ENCODE data around the gene TTC3. TPM values are rescaled to one million over a fixed set of nuclear protein-coding genes. Genes with fewer than 3 reads are reported as not detected.

The TTC3 gene
- total RNA-seq, 1 donor from 2014 or later: 223 TPM

DNA sequence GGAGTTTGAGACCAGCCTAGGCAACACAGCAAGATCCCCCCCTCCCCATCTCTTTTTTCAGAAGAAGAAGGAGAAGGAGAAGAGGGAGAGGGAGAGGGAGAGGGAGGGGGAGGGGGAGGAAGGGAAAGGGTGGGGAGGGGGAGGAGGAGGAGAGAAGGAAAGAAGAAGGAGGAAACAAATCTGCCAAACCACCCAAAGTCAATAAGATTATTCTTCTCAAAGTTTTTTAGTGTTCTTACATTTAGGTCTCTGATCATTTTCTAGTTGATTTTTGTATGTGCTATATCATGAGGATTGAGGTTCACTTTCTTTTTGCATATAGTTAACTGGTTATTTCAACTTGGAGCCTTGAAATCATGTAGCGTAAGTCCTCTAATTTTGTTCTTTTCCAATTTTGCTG lies 137.7 kb downstream of the TTC3 start:
- DNase-seq (ENCODE audit: low read depth) (no peak), FAIRE-seq (no peak)
- H3K4me3 ChIP-seq (ENCODE audit: insufficient read depth, low read depth, low read length): no peak overlapping the region
- peaks cover 6% of the 10 kb centered on the region for H3K36me3 Mint-ChIP-seq (ENCODE audit: low read depth, unreplicated experiment)
- no peak for TF ChIP-seq CTCF (IDR thresholded peaks at IDR 0.05; ENCODE audit: insufficient read depth, low read depth, low read length)
- no peak for TF ChIP-seq EZH2 (IDR thresholded peaks at IDR 0.05; ENCODE audit: insufficient read depth, low read length)
- H3K27me3 ChIP-seq (ENCODE audit: insufficient read depth, low read length): no peaks in the 10 kb centered on the region
- peaks cover 3% of the 10 kb centered on the region for H3K4me1 ChIP-seq (ENCODE audit: insufficient read depth, low read length)
- H3K4me2 ChIP-seq (ENCODE audit: low read length): no peak overlapping the region
- H3K4me3 Mint-ChIP-seq (ENCODE audit: unreplicated experiment): no peak overlapping the region
- no peaks in the 10 kb centered on the region for H3K79me2 ChIP-seq (ENCODE audit: insufficient read depth, low read length)
- H3K27me3 Mint-ChIP-seq (ENCODE audit: low read depth, unreplicated experiment): no peaks in the 10 kb centered on the region
- H3K9me3 ChIP-seq (ENCODE audit: insufficient read depth, low read depth, low read length): peaks cover 4% of the 10 kb centered on the region
- no peak overlapping the region for H3K9ac ChIP-seq (ENCODE audit: low read length)
- H3K36me3 ChIP-seq (ENCODE audit: insufficient read depth, low read length): no peaks in the 10 kb centered on the region
- peaks cover 1% of the 10 kb centered on the region for H3K9me3 Mint-ChIP-seq (ENCODE audit: unreplicated experiment)
- peaks cover 9% of the 10 kb centered on the region for H3K4me1 Mint-ChIP-seq (ENCODE audit: low read depth, unreplicated experiment)
- no peak overlapping the region for H2AFZ ChIP-seq (ENCODE audit: low read depth, low read length)
- peaks cover 5% of the 10 kb centered on the region for H4K20me1 ChIP-seq (ENCODE audit: insufficient read depth, low read length)
- H3K27ac ChIP-seq (ENCODE audit: low read depth, low read length): no peak overlapping the region
- no peak overlapping the region for H3K27ac Mint-ChIP-seq (ENCODE audit: unreplicated experiment)

GRCh38 chr21:37214952-37215351 lies 141.9 kb downstream of the TTC3 start:
- H3K9me3 ChIP-seq (ENCODE audit: insufficient read depth, low read depth, low read length): peaks cover 1% of the 10 kb centered on the region
- H3K27me3 ChIP-seq (ENCODE audit: insufficient read depth, low read length): no peaks in the 10 kb centered on the region
- Mint-ChIP-seq H3K27ac (ENCODE audit: unreplicated experiment) (no peak overlapping the region), H3K4me1 (ENCODE audit: low read depth, unreplicated experiment) (no peaks in the 10 kb centered on the region), H3K36me3 (ENCODE audit: low read depth, unreplicated experiment) (peaks cover 4% of the 10 kb centered on the region), H3K9me3 (ENCODE audit: unreplicated experiment) (peaks cover 1% of the 10 kb centered on the region), H3K4me3 (ENCODE audit: unreplicated experiment) (no peak overlapping the region), H3K27me3 (ENCODE audit: low read depth, unreplicated experiment) (peaks cover 2% of the 10 kb centered on the region)
- H3K4me2 ChIP-seq (ENCODE audit: low read length): no peak overlapping the region
- H3K9ac ChIP-seq (ENCODE audit: low read length): no peak overlapping the region
- H2AFZ ChIP-seq (ENCODE audit: low read depth, low read length): no peak overlapping the region
- no peaks in the 10 kb centered on the region for H4K20me1 ChIP-seq (ENCODE audit: insufficient read depth, low read length)
- FAIRE-seq (no peak), DNase-seq (ENCODE audit: low read depth) (no peak)
- H3K4me1 ChIP-seq (ENCODE audit: insufficient read depth, low read length): peaks cover 1% of the 10 kb centered on the region
- TF ChIP-seq EZH2 (IDR thresholded peaks at IDR 0.05; ENCODE audit: insufficient read depth, low read length) (no peak), CTCF (IDR thresholded peaks at IDR 0.05; ENCODE audit: insufficient read depth, low read depth, low read length) (no peak)
- H3K4me3 ChIP-seq (ENCODE audit: insufficient read depth, low read depth, low read length): no peak overlapping the region
- no peak overlapping the region for H3K27ac ChIP-seq (ENCODE audit: low read depth, low read length)
- H3K36me3 ChIP-seq (ENCODE audit: insufficient read depth, low read length): no peaks in the 10 kb centered on the region
- H3K79me2 ChIP-seq (ENCODE audit: insufficient read depth, low read length): no peaks in the 10 kb centered on the region

DNA sequence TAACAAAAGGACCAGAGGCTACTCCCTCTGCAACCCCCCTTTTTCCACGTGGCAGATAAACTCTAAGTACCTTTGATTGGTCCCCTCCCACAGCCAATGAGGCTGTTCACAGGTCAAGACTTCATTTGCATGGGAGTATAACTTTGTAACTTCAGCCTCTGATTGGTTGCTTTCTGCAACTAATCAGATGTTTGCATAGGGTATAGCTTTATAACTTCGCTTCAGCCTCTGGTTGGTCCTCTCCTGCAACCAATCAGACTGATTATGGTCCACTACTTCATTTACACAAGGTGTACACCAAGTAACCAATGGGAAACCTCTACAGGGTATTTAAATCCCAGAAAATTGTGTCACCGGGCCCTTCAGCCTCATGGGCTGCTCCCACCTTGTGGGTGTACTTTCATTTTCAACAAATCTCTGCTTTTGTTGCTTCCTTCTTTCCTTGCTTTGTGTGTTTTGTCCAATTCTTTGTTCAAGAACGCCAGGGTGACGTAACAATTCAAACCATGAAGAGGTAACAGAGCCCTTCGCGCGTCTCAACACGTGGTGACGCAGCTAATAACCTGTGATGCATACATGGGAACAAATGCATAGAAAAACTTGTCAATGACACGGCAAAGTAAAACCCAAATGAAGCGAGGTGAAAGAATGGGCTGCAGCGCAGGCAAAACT lies 146.8 kb downstream of the TTC3 start:
- Histone ChIP-seq H3K36me3 (ENCODE audit: insufficient read depth, low read length) (peaks cover 6% of the 10 kb centered on the region), H4K20me1 (ENCODE audit: insufficient read depth, low read length) (peaks cover 1% of the 10 kb centered on the region), H3K9ac (ENCODE audit: low read length) (peak overlapping the region; percentile 67), H3K4me3 (ENCODE audit: insufficient read depth, low read depth, low read length) (peak overlapping the region; percentile 63), H3K4me2 (ENCODE audit: low read length) (peak overlapping the region; percentile 86), H2AFZ (ENCODE audit: low read depth, low read length) (peak overlapping the region; percentile 65), H3K27ac (ENCODE audit: low read depth, low read length) (no peak overlapping the region), H3K27me3 (ENCODE audit: insufficient read depth, low read length) (no peaks in the 10 kb centered on the region), H3K79me2 (ENCODE audit: insufficient read depth, low read length) (no peaks in the 10 kb centered on the region), H3K9me3 (ENCODE audit: insufficient read depth, low read depth, low read length) (peaks cover 3% of the 10 kb centered on the region), H3K4me1 (ENCODE audit: insufficient read depth, low read length) (peaks cover 5% of the 10 kb centered on the region)
- Mint-ChIP-seq H3K4me1 (ENCODE audit: low read depth, unreplicated experiment) (no peaks in the 10 kb centered on the region), H3K27me3 (ENCODE audit: low read depth, unreplicated experiment) (peaks cover 2% of the 10 kb centered on the region), H3K36me3 (ENCODE audit: low read depth, unreplicated experiment) (peaks cover 25% of the 10 kb centered on the region), H3K4me3 (ENCODE audit: unreplicated experiment) (no peak overlapping the region), H3K27ac (ENCODE audit: unreplicated experiment) (no peak overlapping the region), H3K9me3 (ENCODE audit: unreplicated experiment) (peaks cover 3% of the 10 kb centered on the region)
- DNase-seq (ENCODE audit: low read depth) (peak; percentile 9), FAIRE-seq (no peak)
- TF ChIP-seq EZH2 (IDR thresholded peaks at IDR 0.05; ENCODE audit: insufficient read depth, low read length) (no peak), CTCF (IDR thresholded peaks at IDR 0.05; ENCODE audit: insufficient read depth, low read depth, low read length) (no peak)
